Hematopoietic multipotent progenitor cell (in vitro differentiated cells): ENCODE data around the gene PDZD2. TPM values are rescaled to one million over a fixed set of nuclear protein-coding genes. Genes with fewer than 3 reads are reported as not detected.
"Not testable (repeated sequence)": the region's sequence is repeated elsewhere in the genome, so short reads cannot be mapped to it uniquely, and the experiment has no call there.

Experiments
- DNase-seq, 3 donors: peaks; one replicate each; pipeline ENCODE4 v3.0.0-alpha.2; 2011 to 2015; ENCODE audit warnings: low read depth in 2 of 3, low spot score in 2 of 3
- total RNA-seq: library from RNA; depleted of rRNA; stranded (reverse); fragments of >200 nt; gene quantifications from one replicate; pipeline ENCODE4 v1.2.3, GENCODE V29; 2012

Gene PDZD2
- total RNA-seq, 1 donor = 13.5 TPM

DNA sequence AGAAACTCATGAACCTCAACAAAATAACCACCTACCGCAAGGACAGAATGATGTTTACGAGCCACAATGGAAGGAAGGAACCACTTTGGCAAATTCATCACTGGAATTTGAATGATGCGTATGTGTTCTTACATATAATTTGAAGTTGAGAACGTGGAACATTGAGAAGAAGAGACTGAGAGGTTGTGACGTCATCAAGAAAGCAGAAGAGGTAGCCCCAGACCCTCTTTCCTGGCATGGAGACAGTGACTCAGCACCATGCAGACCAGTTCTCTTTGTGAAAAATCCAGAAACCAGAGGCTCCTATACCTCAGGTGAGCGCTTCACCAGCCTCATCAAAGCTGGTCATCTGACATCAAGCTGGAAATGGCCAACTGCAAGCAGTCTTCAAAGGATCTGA, 124.5 kb downstream of the PDZD2 start:
- DNase-seq = peak in 2 of 3 donors; percentile 9 to 37

DNA sequence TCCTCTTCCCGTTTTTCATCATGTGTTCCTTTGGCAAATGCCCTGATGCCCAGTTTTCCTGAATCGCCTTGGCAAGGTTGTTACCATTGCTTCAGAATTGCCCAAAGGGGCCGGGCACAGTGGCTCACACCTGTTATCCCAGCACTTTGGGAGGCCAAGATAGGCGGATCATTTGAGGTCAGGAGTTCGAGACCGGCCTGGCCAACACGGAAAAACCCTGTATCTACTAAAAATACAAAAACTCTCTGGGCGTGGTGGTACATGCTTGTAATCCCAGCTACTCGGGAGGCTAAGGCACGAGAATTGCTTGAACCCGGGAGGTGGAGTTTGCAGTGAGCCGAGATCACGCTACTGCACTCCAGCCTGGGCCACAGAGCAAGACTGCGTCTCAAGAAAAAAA, 125.8 kb downstream of the PDZD2 start:
- DNase-seq = not testable (repeated sequence)

GRCh38 chr5:31767335-31768031, 128.6 kb downstream of the PDZD2 start:
- DNase-seq = peak in 2 of 3 donors; percentile 7 to 34

- no peak for DNase-seq
These were observed 129.1 kb downstream of the PDZD2 start for GRCh38 chr5:31768046-31768445.

DNA sequence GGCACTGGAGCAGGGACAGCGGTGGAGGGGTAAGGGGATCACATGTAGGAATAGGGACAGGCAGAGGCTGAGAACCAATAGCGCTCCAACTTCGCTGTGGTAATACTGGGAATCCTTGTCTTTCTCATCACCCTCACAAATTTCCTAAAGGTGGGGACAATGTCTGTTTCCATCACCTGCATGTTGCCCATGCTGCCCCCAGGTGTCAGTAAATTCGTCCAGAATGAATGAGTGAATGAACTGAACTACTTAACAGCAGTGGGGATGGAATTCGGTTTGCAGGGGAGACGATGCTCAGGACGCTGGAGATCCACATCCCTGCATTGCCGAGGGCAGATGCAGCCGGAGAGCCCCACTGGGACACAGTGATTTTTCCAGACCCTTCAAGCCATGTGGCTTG, 129.9 kb downstream of the PDZD2 start:
- no peak for DNase-seq

DNA sequence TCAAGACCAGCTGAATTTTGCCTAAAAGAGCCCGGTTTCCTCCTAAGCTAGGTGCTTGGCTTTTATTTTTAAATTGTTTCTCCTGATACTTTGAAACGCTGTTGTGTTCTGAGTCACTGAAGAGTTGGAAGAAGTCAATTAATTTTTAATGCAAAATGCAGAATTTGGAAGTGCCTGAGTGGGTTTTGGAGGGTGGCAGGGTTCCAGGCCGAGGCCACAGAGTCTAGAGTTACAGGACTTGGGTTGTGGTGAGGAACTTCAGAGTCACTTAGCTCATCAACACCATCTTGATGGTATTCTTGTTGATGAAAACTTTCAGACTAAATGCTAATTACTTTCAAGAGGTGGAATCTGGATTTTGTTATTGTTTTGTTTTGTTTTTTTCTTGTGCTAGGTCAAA, 130.6 kb downstream of the PDZD2 start:
- peak in 1 of 3 donors; percentile 34 for DNase-seq

- no peak for DNase-seq
These were observed 131.3 kb downstream of the PDZD2 start for GRCh38 chr5:31770132-31770720.

DNA sequence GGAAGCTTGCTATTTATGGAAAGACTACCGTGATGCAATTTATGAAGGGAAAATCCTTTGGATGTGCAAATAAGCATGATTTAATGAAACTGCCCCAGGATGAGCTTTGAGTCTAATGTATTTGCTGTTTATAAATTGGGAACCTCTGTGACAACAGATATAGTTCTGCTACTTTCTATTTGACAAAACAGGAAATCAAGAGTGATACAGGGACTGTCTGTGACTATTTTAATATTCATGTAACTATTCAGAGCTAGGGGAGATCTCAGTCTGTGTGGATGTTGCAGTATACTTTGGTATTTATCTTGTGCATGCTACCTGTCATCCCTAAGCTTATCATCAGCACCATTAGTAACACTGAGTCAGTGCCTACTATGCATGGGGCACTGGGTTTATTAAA, 132.1 kb downstream of the PDZD2 start:
- no peak for DNase-seq

- DNase-seq = no peak
These were observed 132.6 kb downstream of the PDZD2 start for GRCh38 chr5:31771500-31771899.

DNA sequence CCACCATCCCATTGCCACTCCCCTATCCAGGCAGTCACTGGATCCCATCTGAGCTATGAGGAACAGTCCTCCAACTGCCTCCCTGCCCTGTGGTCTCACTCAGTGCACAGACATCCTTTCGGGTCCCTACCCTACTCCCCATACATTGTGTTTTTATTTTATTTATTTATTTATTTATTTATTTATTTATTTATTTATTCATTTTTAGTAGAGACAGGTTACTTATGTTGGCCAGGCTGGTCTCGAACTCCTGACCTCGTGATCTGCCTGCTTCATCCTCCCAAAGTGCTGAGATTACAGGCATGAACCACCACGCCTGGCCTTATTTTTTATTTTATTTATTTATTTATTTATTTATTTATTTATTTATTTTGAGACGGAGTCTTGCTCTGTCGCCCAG, 137.4 kb downstream of the PDZD2 start:
- DNase-seq = not testable (repeated sequence)

DNA sequence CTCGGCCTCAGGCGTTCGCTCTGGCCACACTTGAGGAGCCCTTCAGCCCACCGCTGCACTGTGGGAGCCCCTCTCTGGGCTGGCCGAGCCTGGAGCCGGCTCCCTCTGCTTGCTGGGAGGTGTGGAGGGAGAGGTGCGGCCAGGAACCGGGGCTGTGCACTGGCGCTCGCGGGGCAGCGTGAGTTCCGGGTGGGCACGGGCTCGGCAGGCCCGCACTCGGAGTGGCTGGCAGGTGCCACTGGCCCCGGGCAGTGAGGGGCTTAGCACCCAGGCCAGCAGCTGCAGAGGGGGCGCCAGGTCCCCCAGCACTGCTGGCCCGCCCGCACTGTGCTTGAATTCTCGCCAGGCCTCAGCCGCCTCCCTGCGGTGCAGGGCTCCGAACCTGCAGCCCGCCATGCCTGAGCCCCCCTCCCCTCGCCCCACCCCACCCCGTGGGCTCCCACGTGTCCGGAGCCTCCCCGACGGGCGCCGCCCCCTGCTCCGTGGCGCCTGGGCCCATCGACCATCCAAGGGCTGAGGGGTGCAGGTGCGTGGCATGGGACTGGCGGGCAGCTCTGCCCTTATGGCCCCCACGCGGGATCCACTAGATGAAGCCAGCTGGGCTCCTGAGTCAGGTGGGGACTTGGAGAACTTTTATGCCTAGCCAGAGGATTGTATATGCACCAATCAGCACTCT, 138.2 kb downstream of the PDZD2 start:
- DNase-seq = no peak

DNA sequence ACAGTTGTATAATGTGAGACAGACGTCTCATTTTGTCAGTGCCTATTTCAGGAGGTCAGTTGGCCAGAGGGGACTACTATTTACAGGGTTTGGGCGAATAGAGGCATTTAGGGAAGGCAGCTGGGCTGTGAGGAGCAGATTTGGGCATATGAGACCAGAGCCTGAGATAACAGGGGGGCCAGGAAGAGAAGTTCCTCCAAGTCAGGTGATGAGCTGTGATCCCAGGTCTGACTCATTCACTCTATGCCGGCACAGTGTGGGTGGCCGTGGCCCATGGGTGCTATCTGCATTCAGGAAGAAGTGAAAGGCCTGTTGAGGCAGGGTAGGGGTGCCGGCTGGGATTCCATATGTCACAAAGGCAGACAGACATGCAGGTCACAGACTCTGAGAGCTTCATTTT, 142.8 kb downstream of the PDZD2 start:
- DNase-seq = no peak

DNA sequence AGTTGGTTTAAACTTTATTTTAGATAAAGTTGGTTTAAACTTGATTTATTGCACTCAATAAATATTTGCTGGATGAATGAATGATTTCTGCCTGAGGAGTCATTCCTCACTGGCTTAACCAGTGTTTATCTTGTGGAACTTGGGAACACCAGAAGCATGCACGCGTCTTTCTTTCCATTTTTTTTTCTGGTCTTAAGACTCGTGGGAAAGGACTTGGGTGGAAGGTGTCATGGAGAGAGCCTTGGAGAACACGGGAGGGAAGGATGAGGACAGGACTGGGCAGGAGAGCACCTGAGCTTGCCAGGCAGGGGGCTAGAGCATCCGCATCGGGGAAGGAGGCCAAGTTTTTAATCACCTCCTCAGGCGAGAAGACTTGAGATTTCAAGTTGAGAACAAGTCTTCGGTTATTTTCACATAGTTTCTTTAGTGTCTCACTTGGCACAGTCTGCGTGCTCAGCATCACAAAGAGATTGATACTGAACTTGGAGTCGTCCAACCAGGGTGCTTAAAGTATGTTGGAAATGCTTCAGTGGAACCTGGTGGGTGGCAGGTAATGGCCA, 144.2 kb downstream of the PDZD2 start:
- DNase-seq = no peak

DNA sequence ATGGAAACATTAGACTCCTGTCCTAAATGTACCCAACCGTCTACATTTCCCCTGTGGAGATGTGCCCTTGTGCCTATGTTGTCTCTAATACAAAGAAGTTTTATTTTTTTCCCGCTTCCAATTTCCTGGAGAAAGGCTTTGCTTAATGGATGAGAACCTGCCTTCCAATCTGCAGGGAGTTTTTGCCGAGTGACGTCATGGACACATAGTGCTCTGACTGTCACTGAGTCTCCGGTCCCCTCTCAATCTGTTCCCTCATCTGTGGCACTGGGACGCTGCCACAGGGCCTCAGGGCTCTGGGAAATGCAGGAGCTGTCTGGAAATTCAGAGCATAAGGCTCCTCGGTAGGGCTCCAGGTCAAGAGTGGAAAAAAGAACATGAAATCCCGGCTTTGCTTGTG, 144.8 kb downstream of the PDZD2 start:
- DNase-seq = no peak

- DNase-seq = no peak
These were observed 147.2 kb downstream of the PDZD2 start for GRCh38 chr5:31786090-31786631.

DNA sequence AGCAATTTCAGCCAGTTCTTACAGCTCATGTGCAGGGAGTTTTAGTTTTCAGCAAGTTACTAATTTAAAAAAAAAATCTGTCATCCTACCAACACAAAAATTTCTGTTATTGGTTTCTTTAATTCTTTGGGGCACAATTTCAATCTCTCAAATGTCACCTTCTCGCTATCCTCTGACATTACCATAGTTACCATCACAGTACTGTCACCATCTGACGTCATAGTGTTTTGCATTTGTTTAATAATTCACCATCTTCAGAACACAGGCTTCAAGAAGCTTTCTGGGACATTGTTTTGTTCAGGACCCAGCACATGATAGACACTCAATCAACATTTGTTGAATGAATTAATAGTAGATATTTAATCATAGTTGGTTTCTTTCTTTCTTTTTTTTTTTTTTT, 155.1 kb downstream of the PDZD2 start:
- DNase-seq = no peak

DNA sequence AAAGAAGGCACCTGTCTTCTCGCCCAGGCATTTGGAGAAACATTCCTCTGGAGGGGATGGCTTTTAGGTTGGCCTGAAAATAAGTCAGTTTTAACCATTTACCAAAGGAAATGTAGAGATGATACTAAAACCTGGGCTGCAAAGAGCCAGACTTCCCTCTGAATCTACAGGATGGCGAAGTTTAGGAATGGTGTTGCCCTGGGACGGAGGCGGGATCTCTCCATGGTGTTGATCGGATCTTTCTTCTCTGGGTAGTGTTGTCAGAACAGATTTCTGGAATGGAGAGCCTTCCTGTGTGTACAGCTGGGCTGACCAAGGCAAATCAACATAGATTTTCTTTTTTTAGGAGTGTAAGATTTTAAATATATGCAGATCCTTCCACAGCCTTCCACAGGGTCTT, 159.2 kb downstream of the PDZD2 start:
- DNase-seq = no peak

- DNase-seq = no peak
These were observed 161.4 kb downstream of the PDZD2 start for GRCh38 chr5:31800351-31800750.

- DNase-seq = no peak
These were observed 167.0 kb downstream of the PDZD2 start for GRCh38 chr5:31805785-31806400.

DNA sequence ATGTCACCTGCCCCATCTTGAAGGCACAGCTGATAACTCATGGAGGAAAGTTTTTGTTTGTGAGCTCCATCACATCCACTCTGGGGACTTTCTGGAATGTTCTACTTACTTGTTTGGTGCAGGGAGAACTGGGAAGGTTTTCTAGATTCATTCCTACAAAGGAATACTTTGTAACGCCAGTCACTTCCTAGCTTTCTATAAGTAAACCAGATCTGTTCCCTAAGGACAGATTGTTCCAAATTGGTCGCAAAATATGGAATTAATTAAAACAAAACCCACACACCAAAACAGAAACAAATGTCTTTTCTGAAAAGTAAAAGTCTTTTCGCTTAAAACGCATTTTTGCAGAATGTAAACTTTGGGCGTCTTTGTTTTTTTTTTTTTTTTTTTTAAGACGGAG, 167.6 kb downstream of the PDZD2 start:
- no peak for DNase-seq
